Measurements from ENCODE around the gene SPDYE1.
"Not testable (repeated sequence)": the region's sequence is repeated elsewhere in the genome, so short reads cannot be mapped to it uniquely, and the experiment has no call there.

Gene SPDYE1

GRCh38 chr7:43997532-43997931, at the start of gene SPDYE1:
SPDYE1 (plus strand) TSS chr7:43997897; CDS start chr7:43999950, 2,053 bp downstream.
- DNase-seq (ENCODE audit: extremely low read depth, low read depth): not testable (repeated sequence)

GRCh38 chr7:43952028-43952427, 45.7 kb upstream of the SPDYE1 start:
- DNase-seq (ENCODE audit: extremely low read depth, low read depth): no peak
- TF ChIP-seq CTCF (IDR thresholded peaks at IDR 0.05; ENCODE audit: low read depth, low read length): no peak

- TF ChIP-seq CTCF (IDR thresholded peaks at IDR 0.05; ENCODE audit: low read depth, low read length): no peak
- no peak for DNase-seq (ENCODE audit: extremely low read depth, low read depth)
These were observed 44.6 kb upstream of the SPDYE1 start for GRCh38 chr7:43953071-43953470.

GRCh38 chr7:43954524-43955228, 43.0 kb upstream of the SPDYE1 start:
- TF ChIP-seq CTCF (IDR thresholded peaks at IDR 0.05; ENCODE audit: low read depth, low read length): peak; percentile 57
- DNase-seq (ENCODE audit: extremely low read depth, low read depth): peak; percentile 8

GRCh38 chr7:43956027-43956426, 41.7 kb upstream of the SPDYE1 start:
- no peak for TF ChIP-seq CTCF (IDR thresholded peaks at IDR 0.05; ENCODE audit: low read depth, low read length)
- no peak for DNase-seq (ENCODE audit: extremely low read depth, low read depth)

GRCh38 chr7:43960933-43961332, 36.8 kb upstream of the SPDYE1 start:
- no peak for TF ChIP-seq CTCF (IDR thresholded peaks at IDR 0.05; ENCODE audit: low read depth, low read length)

GRCh38 chr7:43966392-43966791, 31.3 kb upstream of the SPDYE1 start:
- not testable (repeated sequence) for DNase-seq (ENCODE audit: extremely low read depth, low read depth)

More at GRCh38 chr7:43960933-43961332, 36.8 kb upstream of the SPDYE1 start:
- DNase-seq (ENCODE audit: extremely low read depth, low read depth): no peak

- DNase-seq (ENCODE audit: extremely low read depth, low read depth): not testable (repeated sequence)
These were observed 29.3 kb upstream of the SPDYE1 start for GRCh38 chr7:43968172-43969040.

GRCh38 chr7:43969586-43969985, 28.1 kb upstream of the SPDYE1 start:
- not testable (repeated sequence) for DNase-seq (ENCODE audit: extremely low read depth, low read depth)

GRCh38 chr7:43970698-43971097, 27.0 kb upstream of the SPDYE1 start:
- not testable (repeated sequence) for DNase-seq (ENCODE audit: extremely low read depth, low read depth)

- DNase-seq (ENCODE audit: extremely low read depth, low read depth): not testable (repeated sequence)
These were observed 23.6 kb upstream of the SPDYE1 start for GRCh38 chr7:43974033-43974573.

GRCh38 chr7:43974725-43975482, 22.8 kb upstream of the SPDYE1 start:
- DNase-seq (ENCODE audit: extremely low read depth, low read depth): not testable (repeated sequence)

Measured in AG09319 (cell line).